Mesothelial cell of epicardium (in vitro differentiated cells): Measurements from ENCODE around the gene EZR. TPM values are rescaled to one million over a fixed set of nuclear protein-coding genes. Genes with fewer than 3 reads are reported as not detected.

Source experiments
- DNase-seq, 2 experiments: peaks; one replicate each; pipeline ENCODE4 v3.0.0; 2021; ENCODE audit warnings: low spot score in 2 of 2; ENCODE audit not compliant: unreplicated experiment in 2 of 2
- H3K27ac Mint-ChIP-seq: 2 replicates; pipeline ENCODE4 v1.8.0; 2021; ENCODE audit warnings: mixed read lengths
- H3K27me3 Mint-ChIP-seq: 2 replicates; pipeline ENCODE4 v1.8.0; 2021; ENCODE audit warnings: low read depth, mixed read lengths
- H3K36me3 Mint-ChIP-seq: 2 replicates; pipeline ENCODE4 v1.8.0; 2021; ENCODE audit warnings: mixed read lengths
- H3K4me1 Mint-ChIP-seq: 2 replicates; pipeline ENCODE4 v1.8.0; 2021; ENCODE audit warnings: mixed read lengths
- H3K4me3 Mint-ChIP-seq: 2 replicates; pipeline ENCODE4 v1.8.0; 2021; ENCODE audit warnings: mild to moderate bottlenecking, moderate library complexity, mixed read lengths
- H3K9me3 Mint-ChIP-seq: 2 replicates; pipeline ENCODE4 v1.8.0; 2021; ENCODE audit warnings: mixed read lengths
- total RNA-seq: library from RNA; stranded (reverse); gene quantifications from 3 replicates; pipeline ENCODE4 v1.2.1, GENCODE V29; 2021
- TF ChIP-seq, protein P1 (sequence below): fragments of 200-600 bp; sonication (generic); IDR thresholded peaks from one replicate; pipeline ENCODE4 v1.5.0; 2021; ENCODE audit warnings: antibody characterized with exemption; ENCODE audit not compliant: unreplicated experiment

The EZR gene
- total RNA-seq, 1 donor from 2014 or later, result 195 TPM

DNA sequence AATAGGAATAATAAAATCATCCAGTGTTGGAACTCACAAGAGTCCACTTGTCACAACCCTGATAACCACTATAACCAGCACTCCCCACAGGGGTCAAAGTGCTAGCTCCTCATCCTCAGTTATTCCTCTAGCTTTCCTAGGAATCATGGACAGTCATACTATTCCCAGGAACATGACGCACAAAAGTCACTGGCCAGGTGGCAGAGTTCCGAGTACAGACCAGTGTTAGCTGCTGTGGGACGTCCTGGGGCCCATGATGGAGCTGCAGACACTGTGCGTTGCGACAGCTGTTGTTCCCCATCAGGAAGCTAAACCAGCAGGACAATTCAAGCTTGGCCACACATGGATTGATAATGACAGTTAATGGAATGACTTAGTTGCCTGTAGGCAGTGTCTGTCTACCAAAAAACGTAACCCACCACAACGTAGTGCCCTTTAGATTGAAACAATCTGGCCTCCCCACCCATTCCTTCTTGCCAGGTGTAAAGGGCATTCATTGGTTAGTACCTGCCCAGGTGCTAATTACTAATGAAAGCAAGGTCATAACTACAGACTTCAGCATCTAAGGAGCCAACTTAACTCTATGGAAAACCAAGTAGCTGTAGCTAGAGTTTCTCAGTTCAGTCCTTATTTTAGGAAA lies 17.4 kb downstream of the EZR start:
- peak overlapping the region; percentile 64 for H3K27ac Mint-ChIP-seq
- H3K4me3 Mint-ChIP-seq, result no peak overlapping the region
- no peaks in the 10 kb centered on the region for H3K27me3 Mint-ChIP-seq
- H3K4me1 Mint-ChIP-seq, result peaks cover 76% of the 10 kb centered on the region
- no peaks in the 10 kb centered on the region for H3K9me3 Mint-ChIP-seq
- no peak for DNase-seq
- H3K36me3 Mint-ChIP-seq, result peaks cover 2% of the 10 kb centered on the region
- TF ChIP-seq, protein P1, sequence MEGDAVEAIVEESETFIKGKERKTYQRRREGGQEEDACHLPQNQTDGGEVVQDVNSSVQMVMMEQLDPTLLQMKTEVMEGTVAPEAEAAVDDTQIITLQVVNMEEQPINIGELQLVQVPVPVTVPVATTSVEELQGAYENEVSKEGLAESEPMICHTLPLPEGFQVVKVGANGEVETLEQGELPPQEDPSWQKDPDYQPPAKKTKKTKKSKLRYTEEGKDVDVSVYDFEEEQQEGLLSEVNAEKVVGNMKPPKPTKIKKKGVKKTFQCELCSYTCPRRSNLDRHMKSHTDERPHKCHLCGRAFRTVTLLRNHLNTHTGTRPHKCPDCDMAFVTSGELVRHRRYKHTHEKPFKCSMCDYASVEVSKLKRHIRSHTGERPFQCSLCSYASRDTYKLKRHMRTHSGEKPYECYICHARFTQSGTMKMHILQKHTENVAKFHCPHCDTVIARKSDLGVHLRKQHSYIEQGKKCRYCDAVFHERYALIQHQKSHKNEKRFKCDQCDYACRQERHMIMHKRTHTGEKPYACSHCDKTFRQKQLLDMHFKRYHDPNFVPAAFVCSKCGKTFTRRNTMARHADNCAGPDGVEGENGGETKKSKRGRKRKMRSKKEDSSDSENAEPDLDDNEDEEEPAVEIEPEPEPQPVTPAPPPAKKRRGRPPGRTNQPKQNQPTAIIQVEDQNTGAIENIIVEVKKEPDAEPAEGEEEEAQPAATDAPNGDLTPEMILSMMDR, result no peak

DNA sequence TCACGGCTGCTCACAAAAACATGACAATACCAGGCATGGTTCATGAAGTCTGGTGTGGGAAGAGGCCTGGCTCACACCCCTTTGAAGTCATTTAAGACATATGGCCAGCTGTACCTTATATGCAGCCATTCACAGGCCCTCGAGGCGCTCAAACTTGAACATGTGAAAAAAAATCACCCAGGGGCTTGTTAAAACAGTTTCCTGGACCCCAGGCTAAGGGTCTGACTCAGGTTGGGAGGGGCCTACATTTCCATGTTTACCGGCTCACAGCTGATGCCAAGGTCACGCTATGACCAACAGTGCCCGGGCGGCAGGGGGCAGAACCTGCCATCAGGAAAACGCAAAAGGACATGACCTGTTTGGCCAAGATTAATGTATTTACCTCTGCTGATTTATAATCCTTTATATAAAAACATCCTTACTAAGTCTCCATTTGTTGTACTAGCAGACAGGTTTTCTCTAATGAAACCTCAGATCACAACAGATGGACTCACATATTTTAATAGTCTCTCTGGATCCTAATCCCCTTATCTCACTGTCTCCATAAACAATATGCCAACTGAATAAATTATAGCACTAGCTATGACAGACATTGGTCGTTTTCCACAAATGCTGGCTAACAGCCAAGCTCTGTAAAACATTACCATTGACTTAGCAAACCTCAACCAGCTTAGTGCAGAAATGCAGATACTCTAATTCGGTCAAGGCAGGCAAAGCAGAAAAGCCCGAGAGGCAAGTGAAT lies 19.9 kb downstream of the EZR start:
- H3K4me3 Mint-ChIP-seq, result peak overlapping the region; percentile 13
- H3K27ac Mint-ChIP-seq, result peak overlapping the region; percentile 93
- no peaks in the 10 kb centered on the region for H3K27me3 Mint-ChIP-seq
- peaks cover 67% of the 10 kb centered on the region for H3K4me1 Mint-ChIP-seq
- TF ChIP-seq, protein P1, result no peak
- H3K36me3 Mint-ChIP-seq, result no peaks in the 10 kb centered on the region
- H3K9me3 Mint-ChIP-seq, result no peaks in the 10 kb centered on the region
- no peak for DNase-seq

DNA sequence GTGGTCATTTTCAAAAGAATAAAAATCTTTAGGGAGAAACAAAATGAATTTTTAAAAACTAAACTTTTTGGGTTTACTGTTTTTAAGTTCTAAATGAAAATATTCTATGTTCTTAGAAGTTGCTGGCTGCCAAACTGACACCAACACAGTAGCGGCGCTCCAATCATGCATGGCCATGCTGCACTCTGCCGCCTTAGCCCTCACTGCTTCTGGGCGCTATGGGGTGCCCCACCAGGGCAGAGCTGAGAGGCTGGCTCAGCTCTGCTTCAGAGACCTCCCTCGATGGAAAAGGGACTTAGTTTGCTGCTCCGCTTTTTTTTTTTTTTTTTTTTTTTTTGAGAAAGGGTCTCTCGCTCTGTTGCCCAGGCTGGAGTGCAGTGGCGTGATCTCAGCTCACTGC lies 20.9 kb downstream of the EZR start:
- Mint-ChIP-seq H3K4me1 (peaks cover 59% of the 10 kb centered on the region), H3K4me3 (no peak overlapping the region)
- DNase-seq, result no peak

DNA sequence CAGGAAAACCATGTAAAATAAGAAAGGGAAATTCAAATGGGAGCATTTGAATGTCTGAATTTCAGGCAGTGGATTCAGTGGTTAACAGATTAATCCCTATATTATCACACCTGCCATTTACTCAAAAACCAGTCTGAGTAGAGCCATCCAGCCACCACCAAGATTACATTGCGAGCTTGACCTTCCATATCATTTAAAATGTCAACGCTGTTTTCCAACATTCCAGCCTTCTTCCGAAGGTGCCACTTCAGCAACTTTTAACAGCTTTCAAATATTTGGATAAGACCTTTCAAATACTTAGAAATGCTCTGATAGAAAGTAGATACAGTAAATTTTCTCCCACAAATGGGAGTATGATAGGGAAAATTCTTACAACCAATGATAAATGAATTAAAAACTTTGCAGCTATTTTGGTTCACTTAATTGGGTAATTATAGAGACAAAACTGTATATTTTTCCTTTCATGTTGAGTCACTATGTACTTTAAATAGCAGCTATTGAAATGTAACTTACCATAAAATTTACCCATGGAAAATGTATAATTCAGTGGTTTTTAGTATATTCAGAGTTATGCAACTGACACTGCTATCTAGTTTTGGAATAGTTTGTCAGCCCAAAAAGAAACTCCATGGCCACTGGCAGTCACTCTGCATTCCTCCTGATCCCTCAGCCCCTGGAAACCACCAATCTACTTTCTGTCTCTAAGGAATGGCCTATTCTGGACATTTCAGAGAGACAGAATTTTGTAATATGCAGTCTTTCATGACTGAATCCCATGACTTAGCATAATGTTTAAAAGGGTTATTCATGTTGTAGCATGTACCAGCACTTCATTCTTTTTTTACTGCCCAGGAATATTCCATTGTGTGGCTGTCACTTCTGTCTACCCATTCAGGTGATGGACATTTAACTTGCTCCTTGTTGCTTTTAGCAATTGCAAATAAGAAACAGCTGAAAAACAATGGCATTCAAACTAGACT lies 21.5 kb downstream of the EZR start:
- Mint-ChIP-seq H3K36me3 (peaks cover 2% of the 10 kb centered on the region), H3K4me3 (no peak overlapping the region), H3K27me3 (no peaks in the 10 kb centered on the region), H3K27ac (peak overlapping the region; percentile 86), H3K9me3 (no peaks in the 10 kb centered on the region), H3K4me1 (peaks cover 59% of the 10 kb centered on the region)
- TF ChIP-seq, protein P1, result no peak
- DNase-seq, result no peak

More for the DNA sequence above, 20.9 kb downstream of the EZR start:
- H3K9me3 Mint-ChIP-seq, result no peaks in the 10 kb centered on the region
- H3K27ac Mint-ChIP-seq, result peak overlapping the region; percentile 93
- no peaks in the 10 kb centered on the region for H3K36me3 Mint-ChIP-seq
- no peaks in the 10 kb centered on the region for H3K27me3 Mint-ChIP-seq
- TF ChIP-seq, protein P1, result no peak

DNA sequence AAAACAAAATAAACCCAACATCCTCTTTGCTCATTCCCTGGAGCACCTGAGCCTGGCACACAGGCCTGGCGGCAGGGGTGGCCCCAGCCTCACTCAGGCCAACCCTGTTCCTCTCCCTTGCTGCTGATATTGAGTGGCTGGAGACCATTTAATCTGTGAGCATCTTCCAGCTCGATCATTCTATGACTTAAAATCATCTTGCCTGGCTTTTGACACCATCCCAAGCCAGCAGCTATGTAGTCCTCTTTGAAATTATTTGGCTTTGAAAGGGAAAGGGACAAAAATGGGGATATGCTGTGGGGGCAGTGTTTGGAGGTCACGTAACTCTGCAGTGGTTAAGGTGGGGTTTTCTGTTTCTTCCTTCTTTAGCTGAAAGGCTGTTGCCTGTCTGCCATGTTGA lies 22.8 kb downstream of the EZR start:
- Mint-ChIP-seq H3K27ac (peak overlapping the region; percentile 77), H3K4me1 (peaks cover 54% of the 10 kb centered on the region), H3K9me3 (no peaks in the 10 kb centered on the region), H3K4me3 (no peak overlapping the region), H3K27me3 (no peaks in the 10 kb centered on the region), H3K36me3 (peaks cover 2% of the 10 kb centered on the region)
- TF ChIP-seq, protein P1, result no peak
- no peak for DNase-seq
